GM10847 (cell line): Measurements from ENCODE around the gene MTHFD1.
A peak's percentile ranks its signal among the peaks of the same experiment; 100 is the strongest.

Experiments used
- POLR2A ChIP-seq: IDR thresholded peaks from 2 replicates; pipeline ENCODE4 v1.6.1; 2011; ENCODE audit not compliant: insufficient read length; ENCODE audit errors: extremely low read depth

The MTHFD1 gene

GRCh38 chr14:64463195-64463594 is 75.0 kb downstream of the MTHFD1 start:
- no peak for TF ChIP-seq POLR2A

GRCh38 chr14:64463873-64464272 is 75.7 kb downstream of the MTHFD1 start:
- no peak for TF ChIP-seq POLR2A

GRCh38 chr14:64464651-64465050 is 76.5 kb downstream of the MTHFD1 start:
- TF ChIP-seq POLR2A, result no peak

- peak; percentile 40 for TF ChIP-seq POLR2A
These were observed 77.2 kb downstream of the MTHFD1 start, which contains the start of gene AKAP5 for GRCh38 chr14:64465191-64465822. TSS of gene AKAP5 (plus strand) at chr14:64465499. CDS start at chr14:64468395, 2,896 bp downstream.

- TF ChIP-seq POLR2A, result no peak
These were observed 77.8 kb downstream of the MTHFD1 start for GRCh38 chr14:64465831-64466554.

- TF ChIP-seq POLR2A, result no peak
These were observed 78.9 kb downstream of the MTHFD1 start for GRCh38 chr14:64467101-64467500.

GRCh38 chr14:64467566-64467965 is 79.4 kb downstream of the MTHFD1 start:
- TF ChIP-seq POLR2A, result no peak

- no peak for TF ChIP-seq POLR2A
These were observed 80.3 kb downstream of the MTHFD1 start for GRCh38 chr14:64468451-64468850.

- no peak for TF ChIP-seq POLR2A
These were observed 85.9 kb downstream of the MTHFD1 start for GRCh38 chr14:64474041-64474440.

- TF ChIP-seq POLR2A, result no peak
These were observed 86.5 kb downstream of the MTHFD1 start for GRCh38 chr14:64474698-64475097.

GRCh38 chr14:64475585-64476273 is 87.6 kb downstream of the MTHFD1 start:
- TF ChIP-seq POLR2A, result no peak

- no peak for TF ChIP-seq POLR2A
These were observed 88.3 kb downstream of the MTHFD1 start for GRCh38 chr14:64476438-64476837.

- no peak for TF ChIP-seq POLR2A
These were observed 90.6 kb downstream of the MTHFD1 start for GRCh38 chr14:64478634-64479250.

GRCh38 chr14:64488590-64489099 is 100.5 kb downstream of the MTHFD1 start:
- no peak for TF ChIP-seq POLR2A

GRCh38 chr14:64491637-64492036 is 103.5 kb downstream of the MTHFD1 start:
- TF ChIP-seq POLR2A, result no peak
